A549 treated with GW870086 at 1 μM for 4 hours (cell line): ENCODE data around the gene PIK3R3. TPM values are rescaled to one million over a fixed set of nuclear protein-coding genes. Genes with fewer than 3 reads are reported as not detected.

Experiments used
- total RNA-seq: library from RNA; stranded (reverse); fragments of 200-300 nt; extraction: Qiagen RNA extraction; gene quantifications from 5 replicates; pipeline ENCODE4 v1.2.3, GENCODE V29; 2022; ENCODE audit warnings: low read depth

The PIK3R3 gene
- 1.0 to 1.3 TPM (median 1.1 TPM) in 5 replicates for total RNA-seq

DNA sequence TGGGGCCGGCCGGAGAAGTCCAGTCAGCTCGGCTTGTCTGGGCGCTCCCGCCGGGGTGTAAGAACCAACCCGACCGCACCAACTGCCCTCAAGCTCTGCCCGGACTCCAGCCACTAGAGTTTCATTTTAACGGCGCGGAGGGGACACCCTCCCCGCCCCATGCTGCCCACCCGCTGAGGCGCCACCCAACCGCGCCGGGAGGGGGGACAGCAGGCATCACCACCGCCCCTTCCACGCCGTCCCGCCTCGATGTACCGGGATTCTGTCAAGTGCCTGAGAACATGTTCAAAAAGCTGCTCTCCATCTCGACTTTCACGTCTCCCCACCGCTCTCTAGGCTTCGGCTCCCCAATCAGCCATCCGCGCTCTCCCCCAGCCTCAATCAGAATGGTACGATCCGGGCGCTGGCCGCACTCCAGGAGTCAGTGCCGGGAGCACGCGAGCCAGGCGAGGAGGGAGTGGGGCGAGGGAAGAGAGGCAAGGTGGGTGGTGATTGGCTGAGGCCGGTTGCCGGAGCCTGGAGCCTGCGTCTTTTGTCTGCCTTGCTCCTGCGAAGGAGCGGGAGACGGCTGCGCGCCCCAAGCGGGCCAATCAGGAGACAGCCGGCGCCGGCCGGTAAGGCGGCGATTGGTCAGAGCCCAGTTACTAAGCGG, at the start of gene PIK3R3:
PIK3R3 (minus strand) TSS at position 101 of the 652 bp plus-strand sequence. CDS start 677 bp downstream, outside the sequence.

DNA sequence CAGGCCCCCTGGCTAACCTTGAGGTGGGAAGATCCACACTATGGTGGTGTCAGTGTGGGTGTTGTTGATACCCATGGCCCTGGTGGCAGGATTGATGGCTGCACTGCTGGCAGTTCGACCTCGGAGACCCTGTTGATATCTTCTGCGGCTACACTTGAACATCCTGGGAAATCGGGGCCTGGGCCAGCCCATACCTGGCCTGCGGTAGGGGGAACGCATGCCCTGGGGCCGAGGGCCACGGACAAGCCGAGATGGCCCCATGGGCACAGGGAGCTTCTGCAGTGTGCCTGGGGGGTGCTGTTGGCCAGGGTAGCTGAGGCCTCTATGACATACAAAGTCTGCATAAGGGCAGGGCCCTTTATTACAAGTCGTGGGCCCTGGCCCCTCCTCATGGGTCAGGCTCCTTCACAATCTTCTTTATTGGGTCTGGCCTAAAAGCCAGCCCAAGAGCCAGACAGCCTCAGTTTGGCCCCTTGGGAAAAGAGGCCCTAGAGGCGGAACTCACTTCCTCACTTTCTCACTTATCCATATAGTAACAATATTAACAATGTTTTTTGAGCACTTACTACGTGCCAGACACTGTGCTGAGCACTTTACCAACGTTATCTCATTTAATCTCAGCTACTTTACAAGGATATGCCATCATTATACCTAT, 43.9 kb upstream of the PIK3R3 start, which contains the start of gene P3R3URF:
P3R3URF (minus strand) TSS at position 278 of the 655 bp plus-strand sequence; CDS start at position 261, 17 bp downstream.

DNA sequence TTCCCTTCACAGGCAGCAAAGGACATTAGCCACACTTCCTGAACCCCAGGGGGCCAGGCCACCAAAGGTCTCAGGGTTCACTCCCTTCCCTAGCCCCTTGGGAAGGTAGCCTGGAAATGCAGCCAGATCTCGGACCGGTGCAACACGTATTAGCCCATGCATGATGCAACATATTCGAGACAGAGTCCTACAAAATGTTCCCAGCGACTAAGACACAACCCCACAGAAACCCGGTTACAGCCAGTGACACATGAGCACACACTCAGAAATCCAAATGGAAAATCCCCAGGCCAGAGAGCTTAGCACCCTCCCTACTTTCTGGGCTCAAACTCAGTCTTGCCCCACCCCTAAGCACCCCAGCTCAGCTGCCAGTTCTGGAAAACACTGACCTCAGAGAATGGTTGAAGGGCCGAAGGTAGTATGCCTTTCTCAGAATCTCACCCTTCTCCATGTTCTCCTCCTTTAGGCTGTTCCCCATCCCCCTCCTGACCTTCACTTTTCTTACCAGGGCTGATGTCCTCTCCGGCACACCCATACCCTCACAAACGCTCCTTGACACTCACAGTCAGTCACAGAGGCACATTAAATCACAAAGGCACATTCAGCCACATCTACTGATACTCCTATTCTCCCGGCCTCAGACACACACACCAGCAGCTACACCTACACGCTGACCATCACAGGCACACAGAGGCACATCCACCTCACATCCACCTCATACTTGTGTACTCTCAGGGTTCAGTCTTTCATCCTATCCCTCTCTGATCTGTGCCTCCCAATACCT, 42.2 kb upstream of the PIK3R3 start, which contains the start of gene TSPAN1:
TSPAN1 (plus strand) TSS at position 640 of the 784 bp plus-strand sequence. CDS start 6,021 bp downstream, outside the sequence.

Other genes starting within 250 kb of the PIK3R3 start
- 1.8 to 4.9 TPM (median 2.2 TPM) in 5 replicates for gene TSPAN1, start 42.5 kb upstream of the PIK3R3 start, total RNA-seq
- not detected in 5 replicates for gene P3R3URF, start 43.9 kb upstream of the PIK3R3 start, total RNA-seq
- 34.3 to 49.7 TPM (median 48.4 TPM) in 5 replicates for gene POMGNT1, start 65.8 kb upstream of the PIK3R3 start, total RNA-seq
- not detected in 5 replicates for gene LURAP1, start 70.7 kb upstream of the PIK3R3 start, total RNA-seq
- gene RAD54L, start 115.1 kb upstream of the PIK3R3 start, total RNA-seq: 9.5 to 12.4 TPM (median 10.4 TPM) in 5 replicates
- gene LRRC41, start 171.0 kb upstream of the PIK3R3 start, total RNA-seq: 36.0 to 44.4 TPM (median 42.6 TPM) in 5 replicates
- gene UQCRH, start 171.1 kb upstream of the PIK3R3 start, total RNA-seq: 395 to 538 TPM (median 411 TPM) in 5 replicates
- 12.4 to 13.6 TPM (median 12.9 TPM) in 5 replicates for gene NSUN4, start 208.2 kb upstream of the PIK3R3 start, total RNA-seq